NB4 (cell line): ENCODE results near the gene BICD1.

Experiments used
- DNase-seq: peaks from one replicate; pipeline ENCODE4 v3.0.0; 2010; ENCODE audit warnings: low read depth
- H3K4me3 ChIP-seq: one replicate; pipeline ENCODE4 v1.5.1; 2011; ENCODE audit warnings: mild to moderate bottlenecking, low read depth, low read length, moderate library complexity
- CTCF ChIP-seq: IDR thresholded peaks from one replicate; pipeline ENCODE4 v1.5.1; 2012; ENCODE audit warnings: low read depth, low read length
- MYC ChIP-seq: IDR thresholded peaks from 2 replicates; pipeline ENCODE4 v1.6.1; 2011; ENCODE audit warnings: low read depth, low read length
- POLR2A ChIP-seq: IDR thresholded peaks from 2 replicates; pipeline ENCODE4 v1.6.1; 2011; ENCODE audit warnings: mild to moderate bottlenecking; ENCODE audit not compliant: insufficient read length; ENCODE audit errors: extremely low read depth
- TF ChIP-seq, protein P1 (sequence below): IDR thresholded peaks from 2 replicates; pipeline ENCODE4 v1.6.1; 2011; ENCODE audit warnings: low read depth, low read length

Gene BICD1

DNA sequence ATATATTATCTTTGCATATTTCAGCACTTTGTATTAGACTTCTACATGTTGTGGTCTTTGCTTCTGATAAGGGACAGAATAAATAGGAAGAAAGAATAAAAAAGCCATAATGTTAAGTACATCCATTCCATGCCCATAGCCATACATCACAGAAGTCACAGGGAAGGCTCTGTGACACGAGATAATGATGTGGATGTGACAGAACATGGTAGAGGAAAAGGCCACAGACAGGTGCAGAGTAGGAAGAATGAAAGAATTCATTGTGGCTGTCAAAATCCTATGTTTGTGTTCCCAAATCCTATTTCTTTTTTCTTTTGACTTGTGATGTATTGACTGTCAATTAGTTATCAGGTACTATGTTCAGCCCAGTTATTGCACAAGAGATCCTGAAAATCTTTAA is 38.4 kb downstream of the BICD1 start:
- TF ChIP-seq CTCF (no peak), POLR2A (no peak), MYC (no peak)
- TF ChIP-seq, protein P1, sequence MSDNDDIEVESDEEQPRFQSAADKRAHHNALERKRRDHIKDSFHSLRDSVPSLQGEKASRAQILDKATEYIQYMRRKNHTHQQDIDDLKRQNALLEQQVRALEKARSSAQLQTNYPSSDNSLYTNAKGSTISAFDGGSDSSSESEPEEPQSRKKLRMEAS: no peak
- no peak for DNase-seq
- H3K4me3 ChIP-seq: no peak overlapping the region

GRCh38 chr12:32146074-32146873 is 39.6 kb downstream of the BICD1 start:
- H3K4me3 ChIP-seq: no peak overlapping the region
- no peak for DNase-seq
- TF ChIP-seq, protein P1: no peak
- TF ChIP-seq CTCF (no peak), POLR2A (no peak), MYC (no peak)

DNA sequence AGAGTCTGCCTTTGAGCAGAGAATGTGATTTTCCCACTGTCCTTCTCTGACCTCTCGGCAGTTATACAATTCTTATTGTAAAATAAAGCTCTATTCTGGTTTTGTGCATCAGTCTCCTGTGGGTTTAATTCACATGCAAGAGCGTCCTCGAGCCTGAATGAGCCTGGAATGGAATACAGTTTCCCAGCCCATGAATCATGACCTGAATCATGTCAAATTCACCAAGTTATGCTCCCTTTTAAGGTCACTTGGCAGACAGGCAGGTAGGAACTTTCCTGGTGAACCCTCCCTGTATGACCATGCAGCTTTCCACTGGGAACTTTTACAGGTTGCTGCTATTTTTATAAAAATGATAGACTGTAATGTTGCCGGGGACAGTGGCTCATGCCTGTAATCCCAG is 41.7 kb downstream of the BICD1 start:
- no peak for DNase-seq
- H3K4me3 ChIP-seq: no peak overlapping the region
- TF ChIP-seq MYC: no peak
- TF ChIP-seq, protein P1: no peak
- no peak for TF ChIP-seq CTCF
- TF ChIP-seq POLR2A: no peak

GRCh38 chr12:32149489-32149888 is 42.8 kb downstream of the BICD1 start:
- TF ChIP-seq CTCF (no peak), MYC (no peak), POLR2A (no peak)
- TF ChIP-seq, protein P1: no peak
- DNase-seq: no peak
- H3K4me3 ChIP-seq: no peak overlapping the region

- H3K4me3 ChIP-seq: no peak overlapping the region
- no peak for DNase-seq
- TF ChIP-seq MYC: no peak
- TF ChIP-seq POLR2A: no peak
- TF ChIP-seq, protein P1: no peak
- TF ChIP-seq CTCF: no peak
Measured at GRCh38 chr12:32151086-32151485, 44.4 kb downstream of the BICD1 start.

- TF ChIP-seq MYC (no peak), CTCF (no peak), POLR2A (no peak)
- TF ChIP-seq, protein P1: no peak
- H3K4me3 ChIP-seq: no peak overlapping the region
- DNase-seq: no peak
Measured at GRCh38 chr12:32151552-32151951, 44.9 kb downstream of the BICD1 start.
